ENCODE data around the gene HHAT.

HHAT gene

GRCh38 chr1:210300923-210301614, 27.6 kb upstream of the HHAT start:
- Histone ChIP-seq H3K4me3 (ENCODE audit: low read depth, low read length) (no peak overlapping the region), H3K27ac (no peak overlapping the region), H3K79me2 (no peaks in the 10 kb centered on the region), H3K4me1 (no peaks in the 10 kb centered on the region), H2AFZ (no peak overlapping the region), H3K4me2 (ENCODE audit: low read length) (no peak overlapping the region), H3K9me3 (ENCODE audit: control insufficient read depth, low read length) (no peaks in the 10 kb centered on the region), H3K27me3 (ENCODE audit: control insufficient read depth, insufficient read depth, low read length) (no peaks in the 10 kb centered on the region), H3K36me3 (ENCODE audit: control insufficient read depth, insufficient read depth, low read length) (no peaks in the 10 kb centered on the region), H3K9ac (no peak overlapping the region)
- TF ChIP-seq CTCF (IDR thresholded peaks at IDR 0.05): no peak

GRCh38 chr1:210301615-210302000, 27.1 kb upstream of the HHAT start:
- no peaks in the 10 kb centered on the region for H3K27me3 ChIP-seq (ENCODE audit: control insufficient read depth, insufficient read depth, low read length)
- no peak overlapping the region for H2AFZ ChIP-seq
- H3K9me3 ChIP-seq (ENCODE audit: control insufficient read depth, low read length): no peaks in the 10 kb centered on the region
- H3K4me1 ChIP-seq: no peaks in the 10 kb centered on the region
- H3K36me3 ChIP-seq (ENCODE audit: control insufficient read depth, insufficient read depth, low read length): no peaks in the 10 kb centered on the region
- H3K4me3 ChIP-seq (ENCODE audit: low read depth, low read length): no peak overlapping the region
- TF ChIP-seq CTCF (IDR thresholded peaks at IDR 0.05): no peak
- H3K9ac ChIP-seq: no peak overlapping the region
- no peak overlapping the region for H3K4me2 ChIP-seq (ENCODE audit: low read length)
- no peak overlapping the region for H3K27ac ChIP-seq
- no peaks in the 10 kb centered on the region for H3K79me2 ChIP-seq

- TF ChIP-seq CTCF (IDR thresholded peaks at IDR 0.05): no peak
- no peaks in the 10 kb centered on the region for H3K36me3 ChIP-seq (ENCODE audit: control insufficient read depth, insufficient read depth, low read length)
Measured at GRCh38 chr1:210302501-210302900, 26.2 kb upstream of the HHAT start.

GRCh38 chr1:210303391-210303790, 25.3 kb upstream of the HHAT start:
- no peaks in the 10 kb centered on the region for H3K79me2 ChIP-seq
- no peak overlapping the region for H3K4me3 ChIP-seq (ENCODE audit: low read depth, low read length)
- H3K27me3 ChIP-seq (ENCODE audit: control insufficient read depth, insufficient read depth, low read length): no peaks in the 10 kb centered on the region
- H3K4me1 ChIP-seq: no peaks in the 10 kb centered on the region
- H2AFZ ChIP-seq: no peak overlapping the region
- no peak overlapping the region for H3K27ac ChIP-seq
- no peak overlapping the region for H3K9ac ChIP-seq
- H3K36me3 ChIP-seq (ENCODE audit: control insufficient read depth, insufficient read depth, low read length): no peaks in the 10 kb centered on the region
- no peak for TF ChIP-seq CTCF (IDR thresholded peaks at IDR 0.05)
- no peaks in the 10 kb centered on the region for H3K9me3 ChIP-seq (ENCODE audit: control insufficient read depth, low read length)
- no peak overlapping the region for H3K4me2 ChIP-seq (ENCODE audit: low read length)

More at GRCh38 chr1:210302501-210302900, 26.2 kb upstream of the HHAT start:
- H3K9me3 ChIP-seq (ENCODE audit: control insufficient read depth, low read length): no peaks in the 10 kb centered on the region
- H3K27me3 ChIP-seq (ENCODE audit: control insufficient read depth, insufficient read depth, low read length): no peaks in the 10 kb centered on the region
- no peak overlapping the region for H3K4me2 ChIP-seq (ENCODE audit: low read length)
- no peak overlapping the region for H3K27ac ChIP-seq
- no peak overlapping the region for H2AFZ ChIP-seq
- H3K4me3 ChIP-seq (ENCODE audit: low read depth, low read length): no peak overlapping the region
- H3K9ac ChIP-seq: no peak overlapping the region
- H3K79me2 ChIP-seq: no peaks in the 10 kb centered on the region
- H3K4me1 ChIP-seq: no peaks in the 10 kb centered on the region

GRCh38 chr1:210310562-210311153, 18.0 kb upstream of the HHAT start:
- Histone ChIP-seq H3K9me3 (ENCODE audit: control insufficient read depth, low read length) (no peaks in the 10 kb centered on the region), H3K27ac (no peak overlapping the region), H3K4me2 (ENCODE audit: low read length) (no peak overlapping the region), H3K36me3 (ENCODE audit: control insufficient read depth, insufficient read depth, low read length) (no peaks in the 10 kb centered on the region), H3K4me3 (ENCODE audit: low read depth, low read length) (no peak overlapping the region), H3K4me1 (no peaks in the 10 kb centered on the region), H3K9ac (no peak overlapping the region), H3K79me2 (no peaks in the 10 kb centered on the region), H2AFZ (peak overlapping the region; percentile 89), H3K27me3 (ENCODE audit: control insufficient read depth, insufficient read depth, low read length) (no peaks in the 10 kb centered on the region)
- no peak for TF ChIP-seq CTCF (IDR thresholded peaks at IDR 0.05)
